Measurements from ENCODE around the gene RBP7. TPM values are rescaled to one million over a fixed set of nuclear protein-coding genes. Genes with fewer than 3 reads are reported as not detected.
A peak's percentile ranks its signal among the peaks of the same experiment; 100 is the strongest.

The RBP7 gene
- total and polyA plus RNA-seq, 10 of the 15 experiments (the other 5 are each of a cell fraction or from before 2014, with no cell fraction given): 0.20 TPM; not detected in 9

DNA sequence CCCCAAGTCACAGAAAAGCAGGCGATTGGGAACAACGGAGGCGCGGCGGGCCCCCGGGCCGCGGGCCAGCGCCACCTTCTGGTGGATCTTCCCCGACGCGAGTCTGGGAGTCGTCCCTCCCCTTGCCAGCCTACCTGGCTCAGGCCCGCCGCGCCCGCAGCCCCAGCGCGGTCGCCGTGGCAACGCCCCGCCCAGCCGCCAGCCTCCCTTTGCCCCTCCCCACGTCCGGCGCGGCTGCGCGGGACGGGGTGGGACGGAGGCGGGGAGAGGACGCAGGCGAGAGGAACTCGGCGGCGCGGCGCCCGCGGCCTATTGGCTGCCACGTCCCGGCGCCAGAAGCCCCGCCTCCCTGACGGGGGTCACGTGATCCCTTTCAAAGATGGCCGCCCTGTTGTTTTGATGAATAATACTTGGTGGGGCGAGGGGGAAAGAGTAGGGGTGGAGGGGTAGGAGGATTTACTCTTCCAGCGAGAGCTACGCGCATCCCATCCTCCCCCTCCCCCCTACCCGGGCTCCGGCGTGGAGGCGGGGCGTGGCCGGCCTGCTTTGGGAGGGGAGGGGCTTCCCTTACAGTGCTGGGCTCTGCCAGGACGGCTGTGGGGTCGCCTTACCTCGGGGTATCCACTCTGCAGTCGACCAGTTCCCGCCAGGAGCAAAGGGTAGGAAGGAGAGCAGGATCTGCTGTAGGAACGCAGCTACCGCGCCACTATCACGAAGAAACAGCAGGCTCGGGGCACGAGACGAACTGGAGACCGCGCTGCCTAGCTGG, 35.7 kb downstream of the RBP7 start, which contains the start of gene UBE4B (continued):
- TF ChIP-seq ETV6 (conservative IDR thresholded peaks at IDR 0.05 in 1 of 2, IDR thresholded peaks at IDR 0.05 in 1 of 2; ENCODE audit: borderline replicate concordance in 1 of 2, low read depth in 1 of 2) (no peak), CHD2 (IDR thresholded peaks at IDR 0.05; ENCODE audit: borderline replicate concordance, low read depth, low read length) (peak; percentile 60; the same call in 1 of the 2 replicates), ZNF384 (IDR thresholded peaks at IDR 0.05; ENCODE audit: borderline replicate concordance, low read depth, low read length) (no peak), NRF1 (conservative IDR thresholded peaks at IDR 0.05; ENCODE audit: low read depth, low read length) (peak; percentile 83), HDAC2 (IDR thresholded peaks at IDR 0.05) (no peak), LARP7 (IDR thresholded peaks at IDR 0.05) (peak; percentile 86), DPF2 (IDR thresholded peaks at IDR 0.05) (peak; percentile 67), GATAD2B (conservative IDR thresholded peaks at IDR 0.05; ENCODE audit: low read depth) (peak; percentile 81), TCF7 (IDR thresholded peaks at IDR 0.05; ENCODE audit: borderline replicate concordance) (no peak), NFYB (IDR thresholded peaks at IDR 0.05; ENCODE audit: insufficient read depth, low read depth, low read length) (peak; percentile 82), HCFC1 (IDR thresholded peaks at IDR 0.05; ENCODE audit: low read length) (no peak), BACH1 (IDR thresholded peaks at IDR 0.05; ENCODE audit: borderline replicate concordance) (peak; percentile 64), POLR2AphosphoS5 (IDR thresholded peaks at IDR 0.05; ENCODE audit: low read length) (peak; percentile 35; the same call in 1 of the 2 replicates), RUNX3 (IDR thresholded peaks at IDR 0.05; ENCODE audit: low read length) (no peak; the same call in 1 of the 2 replicates), RBBP5 (conservative IDR thresholded peaks at IDR 0.05) (no peak), EED (IDR thresholded peaks at IDR 0.05; ENCODE audit: low read depth) (no peak; the same call in 1 of the 2 replicates), RFX5 (IDR thresholded peaks at IDR 0.05; ENCODE audit: low read depth, low read length) (no peak)
- TF ChIP-seq, protein P1, sequence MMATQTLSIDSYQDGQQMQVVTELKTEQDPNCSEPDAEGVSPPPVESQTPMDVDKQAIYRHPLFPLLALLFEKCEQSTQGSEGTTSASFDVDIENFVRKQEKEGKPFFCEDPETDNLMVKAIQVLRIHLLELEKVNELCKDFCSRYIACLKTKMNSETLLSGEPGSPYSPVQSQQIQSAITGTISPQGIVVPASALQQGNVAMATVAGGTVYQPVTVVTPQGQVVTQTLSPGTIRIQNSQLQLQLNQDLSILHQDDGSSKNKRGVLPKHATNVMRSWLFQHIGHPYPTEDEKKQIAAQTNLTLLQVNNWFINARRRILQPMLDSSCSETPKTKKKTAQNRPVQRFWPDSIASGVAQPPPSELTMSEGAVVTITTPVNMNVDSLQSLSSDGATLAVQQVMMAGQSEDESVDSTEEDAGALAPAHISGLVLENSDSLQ (IDR thresholded peaks at IDR 0.05): peak; percentile 26; the same call in 1 of the 2 replicates
- TF ChIP-seq, protein P2, sequence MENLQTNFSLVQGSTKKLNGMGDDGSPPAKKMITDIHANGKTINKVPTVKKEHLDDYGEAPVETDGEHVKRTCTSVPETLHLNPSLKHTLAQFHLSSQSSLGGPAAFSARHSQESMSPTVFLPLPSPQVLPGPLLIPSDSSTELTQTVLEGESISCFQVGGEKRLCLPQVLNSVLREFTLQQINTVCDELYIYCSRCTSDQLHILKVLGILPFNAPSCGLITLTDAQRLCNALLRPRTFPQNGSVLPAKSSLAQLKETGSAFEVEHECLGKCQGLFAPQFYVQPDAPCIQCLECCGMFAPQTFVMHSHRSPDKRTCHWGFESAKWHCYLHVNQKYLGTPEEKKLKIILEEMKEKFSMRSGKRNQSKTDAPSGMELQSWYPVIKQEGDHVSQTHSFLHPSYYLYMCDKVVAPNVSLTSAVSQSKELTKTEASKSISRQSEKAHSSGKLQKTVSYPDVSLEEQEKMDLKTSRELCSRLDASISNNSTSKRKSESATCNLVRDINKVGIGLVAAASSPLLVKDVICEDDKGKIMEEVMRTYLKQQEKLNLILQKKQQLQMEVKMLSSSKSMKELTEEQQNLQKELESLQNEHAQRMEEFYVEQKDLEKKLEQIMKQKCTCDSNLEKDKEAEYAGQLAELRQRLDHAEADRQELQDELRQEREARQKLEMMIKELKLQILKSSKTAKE (IDR thresholded peaks at IDR 0.05; ENCODE audit: low read depth, poor library complexity, severe bottlenecking): no peak
- TF ChIP-seq, protein P3, sequence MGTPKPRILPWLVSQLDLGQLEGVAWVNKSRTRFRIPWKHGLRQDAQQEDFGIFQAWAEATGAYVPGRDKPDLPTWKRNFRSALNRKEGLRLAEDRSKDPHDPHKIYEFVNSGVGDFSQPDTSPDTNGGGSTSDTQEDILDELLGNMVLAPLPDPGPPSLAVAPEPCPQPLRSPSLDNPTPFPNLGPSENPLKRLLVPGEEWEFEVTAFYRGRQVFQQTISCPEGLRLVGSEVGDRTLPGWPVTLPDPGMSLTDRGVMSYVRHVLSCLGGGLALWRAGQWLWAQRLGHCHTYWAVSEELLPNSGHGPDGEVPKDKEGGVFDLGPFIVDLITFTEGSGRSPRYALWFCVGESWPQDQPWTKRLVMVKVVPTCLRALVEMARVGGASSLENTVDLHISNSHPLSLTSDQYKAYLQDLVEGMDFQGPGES (IDR thresholded peaks at IDR 0.05): peak; percentile 59; the same call in 1 of the 2 replicates
- TF ChIP-seq, protein P4, sequence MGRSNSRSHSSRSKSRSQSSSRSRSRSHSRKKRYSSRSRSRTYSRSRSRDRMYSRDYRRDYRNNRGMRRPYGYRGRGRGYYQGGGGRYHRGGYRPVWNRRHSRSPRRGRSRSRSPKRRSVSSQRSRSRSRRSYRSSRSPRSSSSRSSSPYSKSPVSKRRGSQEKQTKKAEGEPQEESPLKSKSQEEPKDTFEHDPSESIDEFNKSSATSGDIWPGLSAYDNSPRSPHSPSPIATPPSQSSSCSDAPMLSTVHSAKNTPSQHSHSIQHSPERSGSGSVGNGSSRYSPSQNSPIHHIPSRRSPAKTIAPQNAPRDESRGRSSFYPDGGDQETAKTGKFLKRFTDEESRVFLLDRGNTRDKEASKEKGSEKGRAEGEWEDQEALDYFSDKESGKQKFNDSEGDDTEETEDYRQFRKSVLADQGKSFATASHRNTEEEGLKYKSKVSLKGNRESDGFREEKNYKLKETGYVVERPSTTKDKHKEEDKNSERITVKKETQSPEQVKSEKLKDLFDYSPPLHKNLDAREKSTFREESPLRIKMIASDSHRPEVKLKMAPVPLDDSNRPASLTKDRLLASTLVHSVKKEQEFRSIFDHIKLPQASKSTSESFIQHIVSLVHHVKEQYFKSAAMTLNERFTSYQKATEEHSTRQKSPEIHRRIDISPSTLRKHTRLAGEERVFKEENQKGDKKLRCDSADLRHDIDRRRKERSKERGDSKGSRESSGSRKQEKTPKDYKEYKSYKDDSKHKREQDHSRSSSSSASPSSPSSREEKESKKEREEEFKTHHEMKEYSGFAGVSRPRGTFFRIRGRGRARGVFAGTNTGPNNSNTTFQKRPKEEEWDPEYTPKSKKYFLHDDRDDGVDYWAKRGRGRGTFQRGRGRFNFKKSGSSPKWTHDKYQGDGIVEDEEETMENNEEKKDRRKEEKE (IDR thresholded peaks at IDR 0.05): no peak
